Testis (tissue), 3 donors: Measurements from ENCODE around the gene SAPCD2. TPM values are rescaled to one million over a fixed set of nuclear protein-coding genes. Genes with fewer than 3 reads are reported as not detected.

Experiments used
- DNase-seq: peaks from one replicate; pipeline ENCODE4 v3.0.0-alpha.2; 2019
- H3K27ac ChIP-seq, 2 donors: fragments of 200-600 bp; sonication (generic); one replicate each; pipeline ENCODE4 v1.5.1; 2019
- H3K27me3 ChIP-seq: fragments of 200-600 bp; sonication (generic); one replicate; pipeline ENCODE4 v1.5.1; 2019
- H3K36me3 ChIP-seq: fragments of 200-600 bp; sonication (generic); one replicate; pipeline ENCODE4 v1.5.1; 2017; ENCODE audit warnings: low read depth; ENCODE audit errors: missing control alignments
- H3K4me1 ChIP-seq: fragments of 200-600 bp; sonication (generic); one replicate; pipeline ENCODE4 v1.5.1; 2019
- H3K4me3 ChIP-seq, 2 donors: fragments of 200-600 bp; sonication (generic); one replicate each; pipeline ENCODE4 v1.5.1; 2017 to 2019
- H3K9me3 ChIP-seq: fragments of 200-600 bp; sonication (generic); one replicate; pipeline ENCODE4 v1.5.1; 2017
- POLR2A ChIP-seq: fragments of 450-650 bp; IDR thresholded peaks from one replicate; pipeline ENCODE4 v1.6.1; 2017; ENCODE audit warnings: antibody characterized with exemption, mild to moderate bottlenecking, moderate library complexity
- WGBS, 2 donors: methylation state at CpG; one replicate each; pipeline ENCODE4 v1.1.5; 2018; 5-methylcytosine and 5-hydroxymethylcytosine counted together
- intact Hi-C: fragments of 100-400 bp; cut with DNase I; formaldehyde crosslinking; loops from one replicate; pipeline ENCODE4 v1.15.1; 2023; ENCODE audit warnings: low total_unique reads
- polyA plus RNA-seq: library from polyadenylated mRNA; stranded (reverse); fragments of 350-450 nt; fragmentation: Illumina TruSeq; extraction: RNeasy Lipid Tissue Mini Kit (QIAGEN cat#74804); gene quantifications from one replicate; pipeline ENCODE4 v1.2.3, GENCODE V29; 2014; ENCODE audit warnings: low read depth, low replicate concordance; ENCODE audit not compliant: insufficient read depth
- total RNA-seq, 2 donors: library from RNA; depleted of rRNA; stranded (reverse); fragments of >200 nt; gene quantifications; one replicate each; pipeline ENCODE4 v1.2.3, GENCODE V29; 2016
- TF ChIP-seq, protein P1 (sequence below), 3 experiments: fragments of 450-650 bp in 2 of 3; fragments of 200-600 bp in 1 of 3; sonication (generic) in 1 of 3; IDR thresholded peaks; one replicate each; pipeline ENCODE4 v1.5.1; 2016 to 2019; ENCODE audit warnings: antibody characterized with exemption in 3 of 3, mild to moderate bottlenecking in 2 of 3, moderate library complexity in 1 of 3

The SAPCD2 gene
- total and polyA plus RNA-seq, 3 donors from 2014 or later = 0.78 to 1.7 (median 1.4) TPM

- 51 to 79% methylated on average over 3 to 21 of the region's 21 CpGs for WGBS, 2 donors
- DNase-seq = no peak
- no peaks in the 10 kb centered on the region for H3K27me3 ChIP-seq
- no peaks in the 10 kb centered on the region for H3K9me3 ChIP-seq
- peak overlapping the region; percentile 39 to 71 for H3K27ac ChIP-seq
- no peak for TF ChIP-seq POLR2A
- TF ChIP-seq, protein P1, sequence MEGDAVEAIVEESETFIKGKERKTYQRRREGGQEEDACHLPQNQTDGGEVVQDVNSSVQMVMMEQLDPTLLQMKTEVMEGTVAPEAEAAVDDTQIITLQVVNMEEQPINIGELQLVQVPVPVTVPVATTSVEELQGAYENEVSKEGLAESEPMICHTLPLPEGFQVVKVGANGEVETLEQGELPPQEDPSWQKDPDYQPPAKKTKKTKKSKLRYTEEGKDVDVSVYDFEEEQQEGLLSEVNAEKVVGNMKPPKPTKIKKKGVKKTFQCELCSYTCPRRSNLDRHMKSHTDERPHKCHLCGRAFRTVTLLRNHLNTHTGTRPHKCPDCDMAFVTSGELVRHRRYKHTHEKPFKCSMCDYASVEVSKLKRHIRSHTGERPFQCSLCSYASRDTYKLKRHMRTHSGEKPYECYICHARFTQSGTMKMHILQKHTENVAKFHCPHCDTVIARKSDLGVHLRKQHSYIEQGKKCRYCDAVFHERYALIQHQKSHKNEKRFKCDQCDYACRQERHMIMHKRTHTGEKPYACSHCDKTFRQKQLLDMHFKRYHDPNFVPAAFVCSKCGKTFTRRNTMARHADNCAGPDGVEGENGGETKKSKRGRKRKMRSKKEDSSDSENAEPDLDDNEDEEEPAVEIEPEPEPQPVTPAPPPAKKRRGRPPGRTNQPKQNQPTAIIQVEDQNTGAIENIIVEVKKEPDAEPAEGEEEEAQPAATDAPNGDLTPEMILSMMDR (IDR thresholded peaks at IDR 0.05) = no peak
- H3K36me3 ChIP-seq = no peaks in the 10 kb centered on the region
- H3K4me3 ChIP-seq = peak overlapping the region in 1 of 2 donors; percentile 76
- intact Hi-C loops = loop anchor here (10.0 kb wide), 1 partner anchor 109 kb away; the partner anchor contains the start of genes CYSRT1, RNF208 and RNF224
- peaks cover 22% of the 10 kb centered on the region for H3K4me1 ChIP-seq
Measured at GRCh38 chr9:137115394-137116026, 45.2 kb upstream of the SAPCD2 start.

DNA sequence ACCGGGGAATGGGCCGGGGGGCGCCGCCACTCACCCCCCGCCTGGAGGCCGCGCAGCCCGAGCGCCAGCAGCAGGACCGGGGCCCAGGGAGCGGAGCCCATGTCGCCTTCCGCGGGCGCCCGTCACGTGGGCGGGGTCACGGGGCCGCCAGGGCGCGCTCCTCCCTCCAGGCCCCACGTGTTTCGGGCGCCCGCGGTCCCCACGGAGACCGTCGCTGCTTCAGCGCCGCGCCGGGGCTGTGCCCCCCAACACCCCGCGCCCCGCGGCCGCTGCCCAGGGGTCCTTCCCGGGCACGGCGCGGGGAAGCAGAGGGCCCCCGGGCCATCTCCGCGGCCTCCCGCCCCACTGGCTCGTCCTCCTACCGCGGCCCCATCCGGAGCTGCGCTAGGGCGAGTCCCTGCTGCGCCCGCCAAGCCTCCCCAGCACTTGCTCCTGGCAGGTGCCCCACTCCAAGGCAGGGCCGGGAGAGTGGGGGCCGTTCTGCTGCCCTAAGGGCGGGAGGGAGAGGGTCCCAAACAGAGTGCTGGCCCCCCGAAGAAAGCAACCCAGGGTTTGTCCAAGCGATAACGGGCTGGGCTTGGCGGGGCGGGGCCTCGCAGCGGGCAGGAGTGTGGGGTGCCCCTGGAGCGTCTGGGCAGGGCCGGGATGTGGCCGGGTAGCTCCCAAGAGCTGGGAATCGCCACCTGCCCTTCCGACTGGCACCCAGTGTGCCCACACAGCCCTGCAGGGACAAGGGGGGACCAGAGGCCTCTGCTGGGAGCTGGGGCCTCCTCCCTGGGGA lies 44.4 kb upstream of the SAPCD2 start, which contains the start of gene DPP7:
DPP7 (minus strand) TSS at position 121 of the 781 bp plus-strand sequence; CDS start at position 101, 20 bp downstream.
- H3K36me3 ChIP-seq = no peaks in the 10 kb centered on the region
- peak; percentile 80 for DNase-seq
- WGBS, 2 donors = 0 to 5% methylated on average over 6 to 52 of the region's 70 CpGs
- intact Hi-C loops = loop anchor here (10.0 kb wide), 1 partner anchor 110 kb away; the partner anchor contains the start of genes CYSRT1, RNF208 and RNF224
- H3K9me3 ChIP-seq = no peaks in the 10 kb centered on the region
- TF ChIP-seq POLR2A = no peak
- TF ChIP-seq, protein P1 (IDR thresholded peaks at IDR 0.05) = peak in 1 of 3 experiments; percentile 8
- peaks cover 22% of the 10 kb centered on the region for H3K4me1 ChIP-seq
- no peaks in the 10 kb centered on the region for H3K27me3 ChIP-seq
- H3K27ac ChIP-seq = peak within 1 kb of the TSS; percentile 39 to 71
- peak within 1 kb of the TSS; percentile 76 to 78 for H3K4me3 ChIP-seq

DNA sequence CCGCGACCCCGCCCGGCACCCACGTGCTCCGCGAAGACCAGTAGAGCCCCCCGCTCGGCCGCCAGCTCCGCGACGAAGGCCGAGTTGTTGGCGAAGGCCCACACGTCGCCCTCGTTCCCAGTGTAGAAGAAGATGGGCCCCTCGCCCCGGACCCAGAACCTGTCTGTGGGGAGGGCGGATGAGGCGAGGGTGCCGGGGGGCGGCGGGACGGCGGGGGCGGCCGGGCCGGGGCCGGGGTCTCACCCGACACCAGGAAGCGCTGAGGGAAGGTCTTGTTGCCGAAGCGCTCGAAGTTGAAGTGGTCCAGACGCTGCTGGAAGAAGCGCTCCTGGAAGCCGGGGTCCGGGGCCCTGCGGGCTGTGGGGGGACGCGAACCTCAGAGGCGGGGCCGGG lies 43.9 kb upstream of the SAPCD2 start:
- Histone ChIP-seq H3K9me3 (no peaks in the 10 kb centered on the region), H3K4me3 (peak overlapping the region; percentile 76 to 78), H3K36me3 (no peaks in the 10 kb centered on the region), H3K4me1 (peaks cover 22% of the 10 kb centered on the region), H3K27me3 (no peaks in the 10 kb centered on the region), H3K27ac (peak overlapping the region in 1 of 2 donors; percentile 71)
- DNase-seq = no peak
- TF ChIP-seq POLR2A = no peak
- TF ChIP-seq, protein P1 (IDR thresholded peaks at IDR 0.05) = no peak
- WGBS, 2 donors = 1% methylated on average over 28 of the region's 45 CpGs; no CpG with 5 or more reads in 1 of the 2 donors
- intact Hi-C loops = loop anchor here (10.0 kb wide), 1 partner anchor 111 kb away; the partner anchor contains the start of genes CYSRT1, RNF208 and RNF224

- DNase-seq = peak; percentile 43
- H3K27me3 ChIP-seq = no peaks in the 10 kb centered on the region
- intact Hi-C loops = loop anchor here (10.0 kb wide), 1 partner anchor 111 kb away; the partner anchor contains the start of genes CYSRT1, RNF208 and RNF224
- no peak overlapping the region for H3K27ac ChIP-seq
- peaks cover 22% of the 10 kb centered on the region for H3K4me1 ChIP-seq
- no peaks in the 10 kb centered on the region for H3K9me3 ChIP-seq
- no peak for TF ChIP-seq POLR2A
- TF ChIP-seq, protein P1 (IDR thresholded peaks at IDR 0.05) = no peak
- peak overlapping the region in 1 of 2 donors; percentile 29 for H3K4me3 ChIP-seq
- H3K36me3 ChIP-seq = no peaks in the 10 kb centered on the region
- WGBS, 2 donors = 38 to 66% methylated on average over 9 to 34 of the region's 66 CpGs
Measured at GRCh38 chr9:137113385-137114159, 43.2 kb upstream of the SAPCD2 start.
